Smooth muscle cell (in vitro differentiated cells): ENCODE results near the gene HS1BP3. TPM values are rescaled to one million over a fixed set of nuclear protein-coding genes. Genes with fewer than 3 reads are reported as not detected.
A peak's percentile ranks its signal among the peaks of the same experiment; 100 is the strongest.

Experiments
- DNase-seq: peaks from one replicate; lab custom pipeline; 2025; ENCODE audit not compliant: unreplicated experiment; lab: John Stamatoyannopoulos, UW
- H2AFZ ChIP-seq: fragments of 200-600 bp; sonication (generic); 2 replicates; pipeline ENCODE4 v1.6.0; 2016; ENCODE audit warnings: antibody characterized with exemption, low read depth, mild to moderate bottlenecking
- H3F3A ChIP-seq: fragments of 200-600 bp; sonication (generic); 2 replicates; pipeline ENCODE4 v1.6.0; 2017; ENCODE audit warnings: antibody characterized with exemption, low read depth
- H3K27ac ChIP-seq: fragments of 200-600 bp; sonication (generic); 2 replicates; pipeline ENCODE4 v1.5.1; 2016; ENCODE audit warnings: low read depth, mild to moderate bottlenecking
- H3K27me3 ChIP-seq: fragments of 200-600 bp; sonication (generic); 2 replicates; pipeline ENCODE4 v1.6.1; 2016; ENCODE audit warnings: low read depth, mild to moderate bottlenecking
- H3K36me3 ChIP-seq: fragments of 200-600 bp; sonication (generic); 2 replicates; pipeline ENCODE4 v1.5.1; 2016; ENCODE audit warnings: low read depth
- H3K4me1 ChIP-seq: fragments of 200-600 bp; sonication (generic); 2 replicates; pipeline ENCODE4 v1.5.1; 2016; ENCODE audit warnings: low read depth
- H3K4me2 ChIP-seq: fragments of 200-600 bp; sonication (generic); 2 replicates; pipeline ENCODE4 v1.6.0; 2016; ENCODE audit warnings: mild to moderate bottlenecking
- H3K4me3 ChIP-seq: fragments of 200-600 bp; sonication (generic); 2 replicates; pipeline ENCODE4 v1.5.1; 2016; ENCODE audit warnings: mild to moderate bottlenecking
- H3K79me2 ChIP-seq: fragments of 200-600 bp; sonication (generic); 2 replicates; pipeline ENCODE4 v1.6.0; 2016; ENCODE audit warnings: low read depth, mild to moderate bottlenecking
- H3K9ac ChIP-seq: fragments of 200-600 bp; sonication (generic); 2 replicates; pipeline ENCODE4 v1.6.0; 2016; ENCODE audit warnings: low read depth
- H3K9me3 ChIP-seq: fragments of 200-600 bp; sonication (generic); replicated peaks from 2 replicates; pipeline ENCODE4 v1.5.1; 2016; ENCODE audit warnings: low read depth
- H4K20me1 ChIP-seq: fragments of 200-600 bp; sonication (generic); 2 replicates; pipeline ENCODE4 v1.6.0; 2016; ENCODE audit warnings: low read depth
- CTCF ChIP-seq: fragments of 200-600 bp; sonication (generic); IDR thresholded peaks from 2 replicates; pipeline ENCODE4 v1.5.1; 2017; ENCODE audit warnings: borderline replicate concordance, mild to moderate bottlenecking, antibody characterized with exemption; ENCODE audit not compliant: insufficient read depth, poor library complexity, severe bottlenecking
- WGBS: methylation state at CpG from one replicate; pipeline ENCODE4 v1.1.7; 2016; ENCODE audit warnings: low lambda C conversion rate; 5-methylcytosine and 5-hydroxymethylcytosine counted together
- polyA plus RNA-seq: library from polyadenylated mRNA; unstranded; fragments of >200 nt; fragmentation: Nextera tagmentation; extraction: Ambion mirVana; gene quantifications from 2 replicates; pipeline ENCODE4 v1.2.1, GENCODE V29; 2016
- total RNA-seq: library from RNA; depleted of rRNA; stranded (reverse); fragments of >200 nt; gene quantifications from 2 replicates; pipeline ENCODE4 v1.2.3, GENCODE V29; 2014

Gene HS1BP3
- total and polyA plus RNA-seq, 2 experiments from 2014 or later = 9.3 to 20.4 TPM

DNA sequence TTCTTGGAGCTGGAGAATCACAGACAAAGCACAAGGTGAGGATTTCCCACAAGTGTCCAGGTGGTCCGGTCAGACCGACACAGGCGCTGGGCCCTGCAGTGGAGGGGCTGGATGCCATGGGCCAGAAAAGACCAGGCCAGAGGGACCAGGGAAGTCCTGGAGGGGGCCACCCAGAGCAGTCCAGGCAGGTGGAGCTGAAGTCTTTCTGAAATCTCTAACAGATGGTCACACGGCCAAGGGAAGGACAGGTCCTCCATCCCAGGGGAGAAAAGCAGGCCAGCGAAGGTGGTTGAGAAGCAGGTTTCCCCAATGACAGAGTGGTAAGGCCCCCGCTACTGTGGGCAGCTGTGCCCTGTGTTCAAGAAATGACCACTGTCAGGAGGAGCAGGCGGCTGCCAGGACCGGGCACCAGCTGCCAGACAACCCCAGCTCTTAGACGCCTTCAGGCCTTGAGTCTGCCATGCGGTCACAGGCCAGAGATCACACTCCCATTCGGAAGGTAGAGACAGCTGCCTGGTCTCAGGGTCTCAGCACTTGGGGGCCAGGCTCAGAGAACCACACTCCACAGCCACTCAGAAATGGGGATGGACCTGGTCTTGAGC, 25.9 kb downstream of the HS1BP3 start:
- no peak overlapping the region for H2AFZ ChIP-seq
- H3K4me1 ChIP-seq = peaks cover 3% of the 10 kb centered on the region
- no peaks in the 10 kb centered on the region for H3K9me3 ChIP-seq
- WGBS = 87% methylated on average over 10 of the region's 11 CpGs
- H3K36me3 ChIP-seq = no peaks in the 10 kb centered on the region
- H3K4me3 ChIP-seq = no peak overlapping the region
- no peak overlapping the region for H3K9ac ChIP-seq
- no peak for TF ChIP-seq CTCF
- H3K4me2 ChIP-seq = no peak overlapping the region
- no peak for DNase-seq
- H3K79me2 ChIP-seq = no peaks in the 10 kb centered on the region
- no peaks in the 10 kb centered on the region for H4K20me1 ChIP-seq
- no peaks in the 10 kb centered on the region for H3K27me3 ChIP-seq
- H3F3A ChIP-seq = peaks cover 6% of the 10 kb centered on the region
- no peak overlapping the region for H3K27ac ChIP-seq

DNA sequence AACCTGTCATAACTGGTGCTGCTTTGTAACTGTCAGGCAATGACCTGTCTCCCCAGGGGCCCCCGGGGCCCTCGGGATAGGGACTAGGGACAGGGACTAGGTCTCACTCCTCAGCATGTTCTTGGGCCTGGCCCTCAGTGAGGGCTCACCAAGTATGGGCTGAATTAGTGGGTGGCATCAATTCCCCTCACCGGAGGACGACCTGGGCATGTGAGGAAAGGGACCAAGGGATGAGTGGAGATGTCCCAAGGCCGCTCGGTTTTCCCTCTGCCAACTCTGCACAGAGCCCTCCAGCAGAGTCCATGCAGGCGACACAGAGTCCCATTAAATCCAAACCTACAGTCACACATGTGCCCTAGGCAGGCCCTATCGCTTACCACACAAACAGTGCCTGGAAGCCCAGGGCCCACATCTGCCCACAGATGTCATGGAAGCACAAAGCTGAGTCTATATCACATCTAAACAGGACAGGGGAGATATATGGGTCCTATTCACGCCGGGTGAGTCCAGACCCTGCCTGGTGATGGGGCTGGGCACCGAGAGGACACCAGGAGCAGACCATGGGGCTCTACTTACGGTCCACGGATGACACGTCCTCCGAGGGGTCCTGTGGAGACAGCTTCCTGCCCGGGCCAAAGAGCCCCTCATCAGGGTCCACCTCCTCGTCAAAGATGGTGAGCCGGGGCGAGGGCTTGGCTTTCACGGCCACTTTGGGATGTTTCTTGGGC, 26.6 kb downstream of the HS1BP3 start:
- H3F3A ChIP-seq = peaks cover 6% of the 10 kb centered on the region
- H3K79me2 ChIP-seq = no peaks in the 10 kb centered on the region
- H3K4me1 ChIP-seq = peaks cover 3% of the 10 kb centered on the region
- H3K27ac ChIP-seq = no peak overlapping the region
- H3K9me3 ChIP-seq = no peaks in the 10 kb centered on the region
- no peak overlapping the region for H3K4me3 ChIP-seq
- no peaks in the 10 kb centered on the region for H3K36me3 ChIP-seq
- no peak for DNase-seq
- no peak overlapping the region for H3K9ac ChIP-seq
- H2AFZ ChIP-seq = no peak overlapping the region
- no peak for TF ChIP-seq CTCF
- H3K4me2 ChIP-seq = no peak overlapping the region
- 91% methylated on average over 20 of the region's 20 CpGs for WGBS
- H4K20me1 ChIP-seq = no peaks in the 10 kb centered on the region
- no peaks in the 10 kb centered on the region for H3K27me3 ChIP-seq

GRCh38 chr2:20623741-20624155, 27.1 kb downstream of the HS1BP3 start:
- TF ChIP-seq CTCF = no peak
- Histone ChIP-seq H2AFZ (no peak overlapping the region), H4K20me1 (no peaks in the 10 kb centered on the region), H3K36me3 (no peaks in the 10 kb centered on the region), H3K9ac (no peak overlapping the region), H3F3A (peaks cover 8% of the 10 kb centered on the region), H3K27me3 (no peaks in the 10 kb centered on the region), H3K79me2 (no peaks in the 10 kb centered on the region), H3K4me3 (no peak overlapping the region), H3K4me2 (no peak overlapping the region), H3K27ac (peak overlapping the region; percentile 31), H3K4me1 (peaks cover 3% of the 10 kb centered on the region), H3K9me3 (no peaks in the 10 kb centered on the region)
- DNase-seq = no peak
- WGBS = 99% methylated on average over 7 of the region's 7 CpGs
